Measurements from ENCODE around the gene TMEM187.

DNA sequence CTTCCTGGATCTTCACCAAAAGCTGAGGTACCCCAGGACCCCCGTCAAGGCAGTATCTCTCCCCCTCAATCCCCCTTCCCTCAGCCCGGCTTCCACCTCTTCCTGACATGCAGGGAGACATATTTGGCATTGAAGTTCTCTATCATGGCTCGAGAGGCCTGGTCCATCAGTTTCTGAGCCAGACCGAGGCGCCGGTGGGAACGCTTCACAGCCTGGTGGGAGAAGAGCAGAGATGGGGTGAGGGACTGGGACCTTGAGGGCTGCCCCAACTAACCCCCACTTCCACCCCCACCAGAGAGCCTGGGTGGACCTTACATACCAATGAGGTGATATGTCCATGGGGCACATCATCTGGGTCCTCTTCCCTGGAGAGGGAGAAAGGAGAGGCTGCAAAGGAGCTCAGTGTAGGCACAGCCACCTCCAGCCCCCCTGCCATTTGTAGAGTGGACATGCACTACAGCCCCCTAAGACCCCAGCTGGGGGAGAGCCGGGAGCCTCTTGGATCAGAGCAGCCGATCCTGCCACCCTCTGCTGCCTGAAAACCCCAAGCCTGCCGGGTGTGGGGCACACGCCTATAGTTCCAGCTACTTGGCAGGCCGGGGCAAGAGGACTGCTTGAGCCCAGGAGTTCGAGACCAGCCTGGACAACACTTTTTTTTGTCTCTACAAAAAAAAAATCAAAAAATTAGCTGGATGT lies 40.2 kb upstream of the TMEM187 start:
- TF ChIP-seq TAF1 (IDR thresholded peaks at IDR 0.05; ENCODE audit: low read depth, low read length) (no peak), POLR2A (IDR thresholded peaks at IDR 0.05; ENCODE audit: low read depth, low read length) (no peak)
